ENCODE data around the gene STARD13.

The STARD13 gene

GRCh38 chr13:33185853-33186252 is 99.7 kb downstream of the STARD13 start:
- peak overlapping the region; percentile 61 for H2BK15ac ChIP-seq (ENCODE audit: low read depth, poor library complexity, severe bottlenecking)
- H3K9me3 ChIP-seq (ENCODE audit: control insufficient read depth, low read length), result no peaks in the 10 kb centered on the region
- H3K4me2 ChIP-seq (ENCODE audit: low read length, poor library complexity, severe bottlenecking), result peak overlapping the region; percentile 14
- no peaks in the 10 kb centered on the region for H3K27me3 ChIP-seq (ENCODE audit: control insufficient read depth in 1 of 2, insufficient read depth in 1 of 2, low read length in 2 of 2)
- WGBS, result 38% methylated on average over 3 of the region's 6 CpGs
- H3K27ac ChIP-seq (ENCODE audit: low read length, poor library complexity, severe bottlenecking), result peak overlapping the region; percentile 94
- peak overlapping the region; percentile 73 to 76 for H2BK12ac ChIP-seq (ENCODE audit: low read length in 2 of 2)
- peak overlapping the region; percentile 19 for H3K9ac ChIP-seq (ENCODE audit: low read length)
- H3K79me1 ChIP-seq (replicated peaks; ENCODE audit: low read length, poor library complexity, severe bottlenecking), result peaks cover 16% of the 10 kb centered on the region
- peak overlapping the region; percentile 93 for H4K8ac ChIP-seq (ENCODE audit: low read length)
- no peak overlapping the region for H2AFZ ChIP-seq (ENCODE audit: low read depth, low read length)
- H3K14ac ChIP-seq (ENCODE audit: low read length in 2 of 2), result no peak overlapping the region
- H3K36me3 ChIP-seq (ENCODE audit: control insufficient read depth in 1 of 2, insufficient read depth in 2 of 2, low read depth in 1 of 2, low read length in 2 of 2), result peaks cover 0 to 5% of the 10 kb centered on the region in 2 experiments
- peak; percentile 49 for DNase-seq
- H2BK5ac ChIP-seq (ENCODE audit: low read depth, low read length, poor library complexity, severe bottlenecking), result peak overlapping the region; percentile 24
- peak overlapping the region; percentile 88 for H4K91ac ChIP-seq (ENCODE audit: low read length)
- H3K4me1 ChIP-seq (ENCODE audit: control insufficient read depth, insufficient read depth, low read depth, low read length), result peaks cover 22% of the 10 kb centered on the region
- peak overlapping the region; percentile 61 to 85 for H3K18ac ChIP-seq (ENCODE audit: low read depth in 1 of 2, low read length in 2 of 2)
- peak overlapping the region; percentile 97 for H2AK5ac ChIP-seq (ENCODE audit: low read length, severe bottlenecking)
- H3K4me3 ChIP-seq (ENCODE audit: insufficient read depth in 1 of 2, low read depth in 1 of 2, low read length in 2 of 2), result no peak overlapping the region
- peak overlapping the region; percentile 83 for H2BK120ac ChIP-seq (ENCODE audit: low read depth, low read length)
- H3K23ac ChIP-seq (ENCODE audit: low read length in 2 of 2), result peak overlapping the region in 1 of 2 experiments; percentile 56
- peak overlapping the region in 1 of 2 experiments; percentile 85 for H3K4ac ChIP-seq (ENCODE audit: low read depth in 1 of 2, low read length in 2 of 2)

GRCh38 chr13:33184530-33184929 is 101.0 kb downstream of the STARD13 start:
- Histone ChIP-seq H4K91ac (ENCODE audit: low read length) (no peak overlapping the region), H2BK120ac (ENCODE audit: low read depth, low read length) (no peak overlapping the region), H2AFZ (ENCODE audit: low read depth, low read length) (no peak overlapping the region), H3K27me3 (ENCODE audit: control insufficient read depth in 1 of 2, insufficient read depth in 1 of 2, low read length in 2 of 2) (no peaks in the 10 kb centered on the region), H3K14ac (ENCODE audit: low read length in 2 of 2) (no peak overlapping the region), H3K9me3 (ENCODE audit: control insufficient read depth, low read length) (no peaks in the 10 kb centered on the region), H2BK5ac (ENCODE audit: low read depth, low read length, poor library complexity, severe bottlenecking) (no peak overlapping the region), H3K4me3 (ENCODE audit: insufficient read depth in 1 of 2, low read depth in 1 of 2, low read length in 2 of 2) (no peak overlapping the region), H3K4me2 (ENCODE audit: low read length, poor library complexity, severe bottlenecking) (no peak overlapping the region), H3K4me1 (ENCODE audit: control insufficient read depth, insufficient read depth, low read depth, low read length) (peaks cover 26% of the 10 kb centered on the region), H2BK12ac (ENCODE audit: low read length in 2 of 2) (no peak overlapping the region), H3K4ac (ENCODE audit: low read depth in 1 of 2, low read length in 2 of 2) (no peak overlapping the region), H3K27ac (ENCODE audit: low read length, poor library complexity, severe bottlenecking) (no peak overlapping the region), H3K9ac (ENCODE audit: low read length) (no peak overlapping the region), H2BK15ac (ENCODE audit: low read depth, poor library complexity, severe bottlenecking) (no peak overlapping the region), H3K79me1 (replicated peaks; ENCODE audit: low read length, poor library complexity, severe bottlenecking) (peaks cover 13% of the 10 kb centered on the region), H3K18ac (ENCODE audit: low read depth in 1 of 2, low read length in 2 of 2) (no peak overlapping the region), H3K36me3 (ENCODE audit: control insufficient read depth in 1 of 2, insufficient read depth in 2 of 2, low read depth in 1 of 2, low read length in 2 of 2) (peaks cover 0 to 5% of the 10 kb centered on the region in 2 experiments), H2AK5ac (ENCODE audit: low read length, severe bottlenecking) (no peak overlapping the region), H3K23ac (ENCODE audit: low read length in 2 of 2) (no peak overlapping the region), H4K8ac (ENCODE audit: low read length) (no peak overlapping the region)
- peak; percentile 43 for DNase-seq
- no CpG with 5 or more reads among the region's 2 CpGs for WGBS

- Histone ChIP-seq H3K27ac (ENCODE audit: low read length, poor library complexity, severe bottlenecking) (peak overlapping the region; percentile 57), H2BK15ac (ENCODE audit: low read depth, poor library complexity, severe bottlenecking) (no peak overlapping the region), H3K27me3 (ENCODE audit: control insufficient read depth in 1 of 2, insufficient read depth in 1 of 2, low read length in 2 of 2) (no peaks in the 10 kb centered on the region), H3K79me1 (replicated peaks; ENCODE audit: low read length, poor library complexity, severe bottlenecking) (peaks cover 11% of the 10 kb centered on the region), H3K9me3 (ENCODE audit: control insufficient read depth, low read length) (no peaks in the 10 kb centered on the region), H3K4ac (ENCODE audit: low read depth in 1 of 2, low read length in 2 of 2) (no peak overlapping the region), H2BK12ac (ENCODE audit: low read length in 2 of 2) (peak overlapping the region; percentile 21), H4K91ac (ENCODE audit: low read length) (no peak overlapping the region), H3K4me3 (ENCODE audit: insufficient read depth in 1 of 2, low read depth in 1 of 2, low read length in 2 of 2) (no peak overlapping the region), H3K4me1 (ENCODE audit: control insufficient read depth, insufficient read depth, low read depth, low read length) (peaks cover 27% of the 10 kb centered on the region), H2BK5ac (ENCODE audit: low read depth, low read length, poor library complexity, severe bottlenecking) (no peak overlapping the region), H4K8ac (ENCODE audit: low read length) (no peak overlapping the region), H3K9ac (ENCODE audit: low read length) (peak overlapping the region; percentile 27), H3K4me2 (ENCODE audit: low read length, poor library complexity, severe bottlenecking) (no peak overlapping the region), H3K36me3 (ENCODE audit: control insufficient read depth in 1 of 2, insufficient read depth in 2 of 2, low read depth in 1 of 2, low read length in 2 of 2) (peaks cover 0 to 5% of the 10 kb centered on the region in 2 experiments), H3K18ac (ENCODE audit: low read depth in 1 of 2, low read length in 2 of 2) (no peak overlapping the region), H3K14ac (ENCODE audit: low read length in 2 of 2) (no peak overlapping the region), H3K23ac (ENCODE audit: low read length in 2 of 2) (no peak overlapping the region), H2AK5ac (ENCODE audit: low read length, severe bottlenecking) (peak overlapping the region; percentile 40), H2BK120ac (ENCODE audit: low read depth, low read length) (no peak overlapping the region), H2AFZ (ENCODE audit: low read depth, low read length) (no peak overlapping the region)
- WGBS, result 83% methylated on average over 2 of the region's 2 CpGs
- peak; percentile 71 for DNase-seq
Measured at GRCh38 chr13:33184112-33184490, 101.5 kb downstream of the STARD13 start.

- H3K27me3 ChIP-seq (ENCODE audit: control insufficient read depth in 1 of 2, insufficient read depth in 1 of 2, low read length in 2 of 2), result no peaks in the 10 kb centered on the region
- H2BK120ac ChIP-seq (ENCODE audit: low read depth, low read length), result no peak overlapping the region
- DNase-seq, result peak; percentile 72
- H3K9ac ChIP-seq (ENCODE audit: low read length), result peak overlapping the region; percentile 27
- no peak overlapping the region for H4K91ac ChIP-seq (ENCODE audit: low read length)
- H2BK12ac ChIP-seq (ENCODE audit: low read length in 2 of 2), result no peak overlapping the region
- no peaks in the 10 kb centered on the region for H3K9me3 ChIP-seq (ENCODE audit: control insufficient read depth, low read length)
- H3K4me3 ChIP-seq (ENCODE audit: insufficient read depth in 1 of 2, low read depth in 1 of 2, low read length in 2 of 2), result no peak overlapping the region
- no peak overlapping the region for H3K23ac ChIP-seq (ENCODE audit: low read length in 2 of 2)
- 100% methylated on average over 1 of the region's 3 CpGs for WGBS
- no peak overlapping the region for H3K4me2 ChIP-seq (ENCODE audit: low read length, poor library complexity, severe bottlenecking)
- peak overlapping the region; percentile 49 for H2AK5ac ChIP-seq (ENCODE audit: low read length, severe bottlenecking)
- H3K79me1 ChIP-seq (replicated peaks; ENCODE audit: low read length, poor library complexity, severe bottlenecking), result peaks cover 11% of the 10 kb centered on the region
- H3K14ac ChIP-seq (ENCODE audit: low read length in 2 of 2), result no peak overlapping the region
- no peak overlapping the region for H2BK15ac ChIP-seq (ENCODE audit: low read depth, poor library complexity, severe bottlenecking)
- H4K8ac ChIP-seq (ENCODE audit: low read length), result no peak overlapping the region
- peak overlapping the region in 1 of 2 experiments; percentile 68 for H3K18ac ChIP-seq (ENCODE audit: low read depth in 1 of 2, low read length in 2 of 2)
- peaks cover 0 to 5% of the 10 kb centered on the region in 2 experiments for H3K36me3 ChIP-seq (ENCODE audit: control insufficient read depth in 1 of 2, insufficient read depth in 2 of 2, low read depth in 1 of 2, low read length in 2 of 2)
- no peak overlapping the region for H2BK5ac ChIP-seq (ENCODE audit: low read depth, low read length, poor library complexity, severe bottlenecking)
- H2AFZ ChIP-seq (ENCODE audit: low read depth, low read length), result no peak overlapping the region
- H3K4me1 ChIP-seq (ENCODE audit: control insufficient read depth, insufficient read depth, low read depth, low read length), result peaks cover 27% of the 10 kb centered on the region
- no peak overlapping the region for H3K4ac ChIP-seq (ENCODE audit: low read depth in 1 of 2, low read length in 2 of 2)
- H3K27ac ChIP-seq (ENCODE audit: low read length, poor library complexity, severe bottlenecking), result peak overlapping the region; percentile 57
Measured at GRCh38 chr13:33183431-33184111, 102.0 kb downstream of the STARD13 start.
